ENCODE data around the gene KCTD7.
"Not testable (repeated sequence)": the region's sequence is repeated elsewhere in the genome, so short reads cannot be mapped to it uniquely, and the experiment has no call there.

KCTD7 gene

GRCh38 chr7:66628361-66629221 is at the start of gene KCTD7:
Gene KCTD7 (plus strand): TSS chr7:66628881. CDS start chr7:66629065, 184 bp downstream.
- DNase-seq (ENCODE audit: low spot score) = peak; percentile 99

GRCh38 chr7:66580380-66580779 is 48.3 kb upstream of the KCTD7 start:
- DNase-seq (ENCODE audit: low spot score) = not testable (repeated sequence)

GRCh38 chr7:66582816-66583489 is 45.7 kb upstream of the KCTD7 start:
- not testable (repeated sequence) for DNase-seq (ENCODE audit: low spot score)

- no peak for DNase-seq (ENCODE audit: low spot score)
Measured at GRCh38 chr7:66583490-66584110, 45.1 kb upstream of the KCTD7 start.

- no peak for DNase-seq (ENCODE audit: low spot score)
Measured at GRCh38 chr7:66586181-66586580, 42.5 kb upstream of the KCTD7 start.

- DNase-seq (ENCODE audit: low spot score) = not testable (repeated sequence)
Measured at GRCh38 chr7:66588226-66588625, 40.5 kb upstream of the KCTD7 start.

- not testable (repeated sequence) for DNase-seq (ENCODE audit: low spot score)
Measured at GRCh38 chr7:66588856-66589570, 39.7 kb upstream of the KCTD7 start.

- peak; percentile 77 for DNase-seq (ENCODE audit: low spot score)
Measured at GRCh38 chr7:66590302-66591057, 38.2 kb upstream of the KCTD7 start.

- DNase-seq (ENCODE audit: low spot score) = not testable (repeated sequence)
Measured at GRCh38 chr7:66591058-66591798, 37.5 kb upstream of the KCTD7 start.

GRCh38 chr7:66591799-66592596 is 36.7 kb upstream of the KCTD7 start:
- DNase-seq (ENCODE audit: low spot score) = peak; percentile 91

GRCh38 chr7:66592597-66593146 is 36.0 kb upstream of the KCTD7 start:
- not testable (repeated sequence) for DNase-seq (ENCODE audit: low spot score)

- not testable (repeated sequence) for DNase-seq (ENCODE audit: low spot score)
Measured at GRCh38 chr7:66594082-66594481, 34.6 kb upstream of the KCTD7 start.

- DNase-seq (ENCODE audit: low spot score) = no peak
Measured at GRCh38 chr7:66597461-66597860, 31.2 kb upstream of the KCTD7 start.

GRCh38 chr7:66602159-66602558 is 26.5 kb upstream of the KCTD7 start:
- DNase-seq (ENCODE audit: low spot score) = no peak

- DNase-seq (ENCODE audit: low spot score) = no peak
Measured at GRCh38 chr7:66604198-66604597, 24.5 kb upstream of the KCTD7 start.

GRCh38 chr7:66606540-66607291 is 22.0 kb upstream of the KCTD7 start:
- DNase-seq (ENCODE audit: low spot score) = not testable (repeated sequence)

- no peak for DNase-seq (ENCODE audit: low spot score)
Measured at GRCh38 chr7:66609176-66609575, 19.5 kb upstream of the KCTD7 start.

- DNase-seq (ENCODE audit: low spot score) = not testable (repeated sequence)
Measured at GRCh38 chr7:66614596-66614995, 14.1 kb upstream of the KCTD7 start.

- no peak for DNase-seq (ENCODE audit: low spot score)
Measured at GRCh38 chr7:66615699-66616098, 13.0 kb upstream of the KCTD7 start.

Data from AG08396 (cell line).